Activated naive CD8-positive, alpha-beta T cell (primary cell): ENCODE results near the gene MUC13.
"Not testable (repeated sequence)": the region's sequence is repeated elsewhere in the genome, so short reads cannot be mapped to it uniquely, and the experiment has no call there.

Experiments used
- H3K27ac Mint-ChIP-seq: one replicate; pipeline ENCODE4 v1.8.0; 2021; ENCODE audit warnings: mixed read lengths
- H3K27me3 Mint-ChIP-seq: one replicate; pipeline ENCODE4 v1.8.0; 2021; ENCODE audit warnings: mixed read lengths
- H3K36me3 Mint-ChIP-seq: one replicate; pipeline ENCODE4 v1.8.0; 2021; ENCODE audit warnings: mixed read lengths
- H3K4me1 Mint-ChIP-seq: one replicate; pipeline ENCODE4 v1.8.0; 2021; ENCODE audit warnings: low read depth, mixed read lengths
- H3K4me3 Mint-ChIP-seq: one replicate; pipeline ENCODE4 v1.8.0; 2021; ENCODE audit warnings: mild to moderate bottlenecking, mixed read lengths
- H3K9me3 Mint-ChIP-seq: one replicate; pipeline ENCODE4 v1.8.0; 2021; ENCODE audit warnings: low read depth, mixed read lengths

MUC13 gene

DNA sequence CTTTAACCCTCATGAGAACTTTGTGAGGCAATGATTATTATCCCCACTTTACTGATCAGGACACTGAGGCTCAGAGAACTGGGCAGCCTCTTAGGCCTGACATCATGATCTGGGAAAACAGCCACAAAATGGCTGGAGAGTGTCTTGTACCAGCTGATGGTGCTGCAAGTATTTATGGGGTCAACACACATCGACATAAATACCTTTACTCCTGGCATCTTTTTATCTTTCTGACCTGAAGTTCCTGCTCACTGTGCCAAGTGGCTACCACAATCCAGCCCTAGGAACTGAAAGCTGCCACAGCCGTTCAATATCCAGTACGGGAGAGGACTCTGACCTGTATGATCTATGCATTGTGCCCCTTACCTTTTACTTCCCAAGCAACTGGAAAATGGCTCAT is 29.2 kb upstream of the MUC13 start:
- Mint-ChIP-seq H3K4me3 (no peak overlapping the region), H3K36me3 (no peaks in the 10 kb centered on the region), H3K4me1 (peaks cover 2% of the 10 kb centered on the region), H3K27me3 (no peaks in the 10 kb centered on the region), H3K9me3 (no peaks in the 10 kb centered on the region), H3K27ac (no peak overlapping the region)

DNA sequence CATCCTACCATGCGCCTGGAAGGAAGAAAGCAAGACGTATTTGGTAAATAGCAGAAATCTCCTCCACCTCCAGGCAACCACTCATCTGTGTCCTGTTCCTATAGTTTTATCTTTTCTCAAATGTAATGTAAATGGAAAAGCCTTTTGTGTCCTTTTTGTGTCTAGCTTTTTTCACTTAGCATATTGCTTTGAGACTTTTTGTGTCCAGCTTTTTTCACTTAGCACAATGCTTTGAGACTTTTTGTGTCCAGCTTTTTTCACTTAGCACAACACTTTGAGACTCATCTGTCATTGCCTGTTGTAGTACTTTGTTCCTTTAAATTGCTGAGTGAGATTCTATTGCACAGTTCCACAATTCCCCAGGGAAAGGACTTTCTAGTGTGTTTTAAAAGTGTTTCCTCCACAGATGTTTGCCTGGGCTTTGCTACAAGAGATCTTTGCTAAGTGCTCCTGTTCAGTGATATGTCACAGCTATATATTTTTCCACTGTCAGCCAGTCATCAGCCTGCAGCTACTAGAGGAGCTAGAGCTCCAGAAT is 27.9 kb upstream of the MUC13 start:
- Mint-ChIP-seq H3K36me3 (no peaks in the 10 kb centered on the region), H3K27ac (no peak overlapping the region), H3K9me3 (no peaks in the 10 kb centered on the region)

DNA sequence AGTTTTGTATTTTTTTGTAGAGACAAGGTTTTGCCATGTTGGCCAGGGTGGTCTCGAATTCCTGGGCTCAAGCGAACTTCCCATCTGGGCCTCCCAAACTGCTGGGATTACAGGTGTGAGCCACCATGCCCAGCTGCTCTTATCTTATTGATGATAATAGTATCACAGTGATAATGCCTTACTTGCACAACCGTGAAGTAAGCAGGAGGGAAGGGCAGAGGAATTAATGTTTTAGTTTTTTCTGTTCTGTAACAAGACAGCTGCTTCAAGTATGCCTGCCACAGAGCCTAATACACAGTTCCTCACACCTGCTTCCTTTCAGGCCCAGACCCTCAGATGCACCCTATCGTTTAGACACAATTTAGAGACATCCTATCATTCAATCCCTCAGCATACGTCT is 26.1 kb upstream of the MUC13 start:
- no peak overlapping the region for H3K27ac Mint-ChIP-seq
- H3K4me3 Mint-ChIP-seq = no peak overlapping the region
- no peaks in the 10 kb centered on the region for H3K9me3 Mint-ChIP-seq
- H3K4me1 Mint-ChIP-seq = peaks cover 2% of the 10 kb centered on the region
- peaks cover 3% of the 10 kb centered on the region for H3K36me3 Mint-ChIP-seq
- peaks cover 4% of the 10 kb centered on the region for H3K27me3 Mint-ChIP-seq

More for the DNA sequence above, 27.9 kb upstream of the MUC13 start:
- peaks cover 2% of the 10 kb centered on the region for H3K4me1 Mint-ChIP-seq
- peaks cover 1% of the 10 kb centered on the region for H3K27me3 Mint-ChIP-seq
- no peak overlapping the region for H3K4me3 Mint-ChIP-seq

DNA sequence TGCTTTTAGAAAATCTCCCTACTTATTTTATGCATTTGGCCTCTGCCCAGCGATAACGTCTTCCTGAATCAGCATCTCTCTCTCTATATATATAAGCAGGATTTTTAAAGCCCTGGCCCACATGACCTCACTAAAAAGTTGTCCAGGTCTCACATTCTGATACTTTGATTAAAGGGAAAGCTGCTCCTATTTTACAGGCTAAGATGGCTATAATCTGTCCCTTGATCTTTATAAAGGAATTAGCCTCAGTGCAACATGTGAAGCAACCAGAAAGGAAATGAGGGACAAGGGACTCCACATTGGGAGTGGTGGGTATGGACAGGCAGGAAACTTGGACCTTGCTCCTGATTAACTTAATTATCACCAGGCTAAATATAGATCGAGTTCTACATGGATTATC is 25.6 kb upstream of the MUC13 start:
- peaks cover 4% of the 10 kb centered on the region for H3K27me3 Mint-ChIP-seq
- peaks cover 2% of the 10 kb centered on the region for H3K4me1 Mint-ChIP-seq
- H3K9me3 Mint-ChIP-seq = no peaks in the 10 kb centered on the region
- H3K27ac Mint-ChIP-seq = no peak overlapping the region
- peaks cover 3% of the 10 kb centered on the region for H3K36me3 Mint-ChIP-seq
- H3K4me3 Mint-ChIP-seq = no peak overlapping the region

DNA sequence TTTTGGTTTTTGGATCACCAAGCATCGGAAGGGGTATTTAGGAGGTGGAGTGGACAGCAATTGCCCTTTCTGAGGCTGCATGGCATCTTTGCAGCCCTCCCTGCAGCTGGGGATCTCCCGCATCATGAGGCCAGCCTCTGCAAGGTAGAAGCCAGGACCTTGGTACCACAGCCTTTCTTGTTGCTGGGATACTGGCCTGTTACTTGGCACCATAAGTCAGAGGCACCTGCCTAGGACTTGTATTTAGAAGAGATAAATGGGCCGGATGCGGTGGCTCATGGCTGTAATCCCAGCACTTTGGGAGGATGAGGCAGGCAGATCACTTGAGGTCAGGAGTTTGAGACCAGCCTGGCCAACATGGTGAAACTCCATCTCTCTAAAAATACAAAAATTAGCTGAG is 23.4 kb upstream of the MUC13 start:
- H3K27me3 Mint-ChIP-seq, H3K9me3 Mint-ChIP-seq, H3K27ac Mint-ChIP-seq, H3K36me3 Mint-ChIP-seq, H3K4me1 Mint-ChIP-seq, H3K4me3 Mint-ChIP-seq: not testable (repeated sequence)

DNA sequence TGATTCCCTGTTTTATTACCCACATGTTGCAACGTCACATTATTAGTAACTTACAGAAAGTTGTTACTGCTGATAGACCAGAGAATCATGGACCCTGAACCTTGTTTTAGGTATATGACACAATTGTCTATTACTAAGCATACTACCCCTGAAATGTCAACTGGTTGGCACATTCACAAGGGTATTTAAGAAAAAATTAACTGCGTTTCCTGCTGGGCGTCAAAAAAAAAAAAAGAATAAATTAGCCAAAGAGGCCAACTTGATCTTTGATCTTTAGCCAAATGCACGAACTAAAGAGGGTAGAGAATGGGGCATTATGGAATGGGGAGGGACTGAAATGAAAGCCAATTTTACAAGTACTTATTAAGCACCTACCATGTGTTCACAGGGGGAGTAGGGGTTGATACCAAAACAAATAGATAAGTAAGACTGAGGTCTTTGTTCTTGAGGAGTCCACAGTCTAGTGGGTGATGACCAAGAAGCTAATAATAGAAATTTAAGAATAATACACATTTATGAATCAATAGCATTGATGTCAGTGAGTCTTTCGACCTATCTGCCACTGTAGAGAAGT is 17.8 kb upstream of the MUC13 start:
- Mint-ChIP-seq H3K36me3 (peaks cover 3% of the 10 kb centered on the region), H3K27me3 (peaks cover 4% of the 10 kb centered on the region), H3K4me3 (no peak overlapping the region), H3K9me3 (no peaks in the 10 kb centered on the region), H3K4me1 (no peaks in the 10 kb centered on the region), H3K27ac (no peak overlapping the region)

- H3K36me3 Mint-ChIP-seq = no peaks in the 10 kb centered on the region
- peaks cover 2% of the 10 kb centered on the region for H3K27me3 Mint-ChIP-seq
- H3K4me1 Mint-ChIP-seq = no peaks in the 10 kb centered on the region
- H3K9me3 Mint-ChIP-seq = no peaks in the 10 kb centered on the region
- no peak overlapping the region for H3K4me3 Mint-ChIP-seq
- no peak overlapping the region for H3K27ac Mint-ChIP-seq
Observed at GRCh38 chr3:124951511-124952281, 17.1 kb upstream of the MUC13 start.

DNA sequence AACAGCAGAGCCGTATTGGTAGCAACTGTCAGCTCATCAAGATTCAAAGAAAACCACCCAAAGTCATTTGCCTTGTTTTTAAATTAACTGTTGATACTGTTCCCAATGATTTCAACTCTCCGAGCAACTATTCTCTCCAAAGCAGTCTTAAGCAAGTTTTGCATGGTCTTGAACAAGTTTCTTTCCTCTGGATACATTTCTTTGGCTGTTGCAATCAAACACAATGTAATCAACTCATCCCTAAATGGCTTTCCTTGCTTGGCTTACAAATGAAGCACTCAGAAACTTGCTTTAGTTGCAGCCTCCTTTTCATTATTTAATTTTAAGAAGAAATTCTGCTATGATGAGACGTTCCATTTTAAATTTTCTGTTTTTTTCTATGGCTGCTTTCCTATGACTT is 15.5 kb upstream of the MUC13 start:
- Mint-ChIP-seq H3K4me3 (no peak overlapping the region), H3K27ac (no peak overlapping the region), H3K27me3 (peaks cover 2% of the 10 kb centered on the region), H3K36me3 (no peaks in the 10 kb centered on the region), H3K9me3 (no peaks in the 10 kb centered on the region), H3K4me1 (no peaks in the 10 kb centered on the region)

GRCh38 chr3:124942613-124943012 is 8.1 kb upstream of the MUC13 start:
- H3K36me3 Mint-ChIP-seq = no peaks in the 10 kb centered on the region
- H3K27me3 Mint-ChIP-seq = peaks cover 2% of the 10 kb centered on the region
- no peaks in the 10 kb centered on the region for H3K4me1 Mint-ChIP-seq
- no peaks in the 10 kb centered on the region for H3K9me3 Mint-ChIP-seq
- no peak overlapping the region for H3K4me3 Mint-ChIP-seq
- no peak overlapping the region for H3K27ac Mint-ChIP-seq

DNA sequence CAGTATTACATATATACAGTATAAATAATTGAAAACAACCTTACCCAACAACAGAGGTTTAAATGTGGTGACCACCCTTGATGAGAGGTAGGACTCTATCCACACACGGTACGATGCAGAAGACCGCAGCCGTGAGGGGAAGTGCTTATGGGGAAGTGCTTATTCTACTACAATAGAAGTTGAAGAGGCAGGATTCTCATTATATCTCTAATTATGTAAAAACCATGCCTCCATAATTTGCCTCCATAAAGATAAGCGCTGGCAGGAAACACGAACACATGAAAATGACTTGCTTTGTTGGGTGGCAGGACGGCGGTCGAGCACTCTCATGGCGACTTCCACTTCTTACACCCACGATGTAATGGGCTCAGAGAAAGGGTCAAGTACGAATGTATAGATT is 7.2 kb upstream of the MUC13 start:
- no peaks in the 10 kb centered on the region for H3K9me3 Mint-ChIP-seq
- no peak overlapping the region for H3K4me3 Mint-ChIP-seq
- H3K36me3 Mint-ChIP-seq = no peaks in the 10 kb centered on the region
- no peaks in the 10 kb centered on the region for H3K4me1 Mint-ChIP-seq
- H3K27me3 Mint-ChIP-seq = peaks cover 6% of the 10 kb centered on the region
- no peak overlapping the region for H3K27ac Mint-ChIP-seq

DNA sequence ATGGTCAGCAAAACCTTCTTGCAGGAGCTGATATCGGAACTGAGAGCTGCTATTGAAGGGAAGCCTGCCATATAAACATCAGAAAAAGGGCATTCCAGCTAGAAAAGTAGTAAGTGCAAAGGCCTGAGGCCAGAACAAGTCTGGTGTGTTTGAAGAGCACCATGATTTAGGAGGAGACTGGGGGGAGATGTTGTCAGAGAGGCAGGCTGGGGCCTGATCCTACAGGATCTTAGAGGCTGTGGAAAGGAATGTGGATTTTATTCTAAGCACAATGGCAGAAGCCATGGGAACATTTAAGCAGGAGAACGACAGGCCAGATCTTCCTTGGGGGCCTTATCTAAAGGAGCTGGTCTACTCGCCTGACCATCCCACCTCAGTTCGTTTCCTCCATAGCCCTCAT is 5.1 kb upstream of the MUC13 start:
- Mint-ChIP-seq H3K4me3 (no peak overlapping the region), H3K36me3 (no peaks in the 10 kb centered on the region), H3K9me3 (no peaks in the 10 kb centered on the region), H3K27ac (no peak overlapping the region), H3K4me1 (no peaks in the 10 kb centered on the region), H3K27me3 (peaks cover 7% of the 10 kb centered on the region)

GRCh38 chr3:124938896-124939295 is 4.3 kb upstream of the MUC13 start:
- H3K4me3 Mint-ChIP-seq = no peak overlapping the region
- no peaks in the 10 kb centered on the region for H3K9me3 Mint-ChIP-seq
- H3K36me3 Mint-ChIP-seq = no peaks in the 10 kb centered on the region
- H3K27ac Mint-ChIP-seq = no peak overlapping the region
- no peaks in the 10 kb centered on the region for H3K4me1 Mint-ChIP-seq
- peaks cover 7% of the 10 kb centered on the region for H3K27me3 Mint-ChIP-seq

DNA sequence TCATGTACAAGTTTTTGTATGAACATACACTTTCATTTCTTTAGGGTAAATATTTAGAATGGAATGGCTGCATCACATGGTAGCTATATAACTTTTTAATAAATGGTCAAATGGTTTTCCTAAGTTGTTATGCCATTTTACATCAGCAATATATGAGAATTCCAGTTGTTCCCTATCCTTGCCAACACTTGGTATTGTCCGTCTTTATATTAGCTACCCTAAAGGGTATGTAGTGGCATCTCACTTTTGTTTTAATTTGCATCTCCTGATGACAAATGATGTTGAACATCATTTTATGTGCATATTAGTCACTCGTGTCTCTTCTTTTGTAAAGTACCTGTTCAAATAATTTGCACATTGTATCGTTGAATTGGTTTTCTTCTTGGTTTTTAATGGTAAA is 2.5 kb upstream of the MUC13 start:
- H3K27me3 Mint-ChIP-seq = peaks cover 7% of the 10 kb centered on the region
- no peak overlapping the region for H3K4me3 Mint-ChIP-seq
- no peaks in the 10 kb centered on the region for H3K4me1 Mint-ChIP-seq
- H3K27ac Mint-ChIP-seq = no peak overlapping the region
- no peaks in the 10 kb centered on the region for H3K36me3 Mint-ChIP-seq
- no peaks in the 10 kb centered on the region for H3K9me3 Mint-ChIP-seq

GRCh38 chr3:124935794-124936542 is 1.4 kb upstream of the MUC13 start:
- peaks cover 5% of the 10 kb centered on the region for H3K27me3 Mint-ChIP-seq
- H3K27ac Mint-ChIP-seq = no peak overlapping the region
- H3K4me3 Mint-ChIP-seq = no peak overlapping the region
- H3K9me3 Mint-ChIP-seq = no peaks in the 10 kb centered on the region
- H3K4me1 Mint-ChIP-seq = no peaks in the 10 kb centered on the region
- H3K36me3 Mint-ChIP-seq = no peaks in the 10 kb centered on the region

DNA sequence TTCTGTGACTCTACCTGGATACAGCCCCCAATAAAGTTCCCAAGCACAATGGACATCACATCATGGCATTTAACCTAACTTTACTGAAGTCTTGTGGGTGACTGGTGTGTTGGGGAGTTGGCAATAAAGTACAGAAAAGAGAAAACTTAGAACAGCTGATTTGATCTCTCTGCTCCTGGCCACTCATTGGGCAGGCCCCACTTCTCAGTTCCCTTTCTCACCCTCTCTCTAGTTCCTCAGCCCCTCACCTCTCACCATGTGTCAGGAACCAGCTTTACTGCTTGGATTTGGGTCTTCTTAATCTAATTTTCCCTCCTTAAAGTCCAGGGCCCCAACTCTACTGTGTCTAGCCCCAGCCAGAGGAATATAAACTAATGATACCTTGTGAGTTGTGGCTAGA is 713 bp upstream of the MUC13 start:
- H3K4me1 Mint-ChIP-seq = no peaks in the 10 kb centered on the region
- no peaks in the 10 kb centered on the region for H3K9me3 Mint-ChIP-seq
- peaks cover 5% of the 10 kb centered on the region for H3K27me3 Mint-ChIP-seq
- no peaks in the 10 kb centered on the region for H3K36me3 Mint-ChIP-seq
- no peak overlapping the region for H3K4me3 Mint-ChIP-seq
- no peak overlapping the region for H3K27ac Mint-ChIP-seq
